Panc1 (cell line): ENCODE measurements around the gene ZBTB7C.

Experiments
- POLR2AphosphoS5 ChIP-seq: IDR thresholded peaks from 2 replicates; pipeline ENCODE4 v1.6.1; 2012; ENCODE audit warnings: mild to moderate bottlenecking, low read depth, low read length, moderate library complexity
- SIN3A ChIP-seq: IDR thresholded peaks from 2 replicates; pipeline ENCODE4 v1.6.1; 2012; ENCODE audit warnings: low read depth, mild to moderate bottlenecking, low read length, moderate library complexity, borderline replicate concordance; ENCODE audit not compliant: insufficient read depth
- TCF7L2 ChIP-seq: IDR thresholded peaks from 2 replicates; pipeline ENCODE4 v1.6.1; 2011; ENCODE audit warnings: mild to moderate bottlenecking, low read depth, low read length, inconsistent platforms
- TF ChIP-seq, protein P1 (sequence below): fragments of 450-650 bp; IDR thresholded peaks from 2 replicates; pipeline ENCODE4 v1.5.1; 2017; ENCODE audit warnings: mild to moderate bottlenecking
- TF ChIP-seq, protein P2 (sequence below), 2 experiments: IDR thresholded peaks; 2 replicates each; pipeline ENCODE4 v1.6.1; 2011 to 2012; ENCODE audit warnings: low read depth in 2 of 2, control low read depth in 1 of 2, low read length in 1 of 2, mild to moderate bottlenecking in 1 of 2, moderate library complexity in 1 of 2; ENCODE audit not compliant: insufficient read depth in 1 of 2

DNA sequence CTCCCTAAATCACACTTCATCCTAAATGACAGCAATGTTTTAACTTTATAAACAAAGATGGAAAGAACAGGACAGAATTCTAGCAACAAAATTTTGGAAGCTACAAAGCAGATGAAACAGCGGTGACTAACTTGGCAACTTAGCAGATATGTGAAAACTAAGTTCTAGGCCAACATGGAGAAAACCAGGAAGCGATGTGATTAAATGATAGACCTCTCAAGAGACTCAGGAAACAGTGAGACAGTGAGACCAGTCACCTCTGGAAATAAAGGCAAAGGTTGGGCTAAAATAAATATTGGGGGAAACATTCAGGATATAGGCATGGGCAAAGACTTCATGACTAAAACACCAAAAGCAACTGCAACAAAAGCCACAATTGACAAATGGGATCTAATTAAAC lies 24.4 kb upstream of the ZBTB7C start:
- TF ChIP-seq, protein P1, sequence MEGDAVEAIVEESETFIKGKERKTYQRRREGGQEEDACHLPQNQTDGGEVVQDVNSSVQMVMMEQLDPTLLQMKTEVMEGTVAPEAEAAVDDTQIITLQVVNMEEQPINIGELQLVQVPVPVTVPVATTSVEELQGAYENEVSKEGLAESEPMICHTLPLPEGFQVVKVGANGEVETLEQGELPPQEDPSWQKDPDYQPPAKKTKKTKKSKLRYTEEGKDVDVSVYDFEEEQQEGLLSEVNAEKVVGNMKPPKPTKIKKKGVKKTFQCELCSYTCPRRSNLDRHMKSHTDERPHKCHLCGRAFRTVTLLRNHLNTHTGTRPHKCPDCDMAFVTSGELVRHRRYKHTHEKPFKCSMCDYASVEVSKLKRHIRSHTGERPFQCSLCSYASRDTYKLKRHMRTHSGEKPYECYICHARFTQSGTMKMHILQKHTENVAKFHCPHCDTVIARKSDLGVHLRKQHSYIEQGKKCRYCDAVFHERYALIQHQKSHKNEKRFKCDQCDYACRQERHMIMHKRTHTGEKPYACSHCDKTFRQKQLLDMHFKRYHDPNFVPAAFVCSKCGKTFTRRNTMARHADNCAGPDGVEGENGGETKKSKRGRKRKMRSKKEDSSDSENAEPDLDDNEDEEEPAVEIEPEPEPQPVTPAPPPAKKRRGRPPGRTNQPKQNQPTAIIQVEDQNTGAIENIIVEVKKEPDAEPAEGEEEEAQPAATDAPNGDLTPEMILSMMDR = no peak
- no peak for TF ChIP-seq SIN3A
- TF ChIP-seq POLR2AphosphoS5 = no peak
- TF ChIP-seq, protein P2, sequence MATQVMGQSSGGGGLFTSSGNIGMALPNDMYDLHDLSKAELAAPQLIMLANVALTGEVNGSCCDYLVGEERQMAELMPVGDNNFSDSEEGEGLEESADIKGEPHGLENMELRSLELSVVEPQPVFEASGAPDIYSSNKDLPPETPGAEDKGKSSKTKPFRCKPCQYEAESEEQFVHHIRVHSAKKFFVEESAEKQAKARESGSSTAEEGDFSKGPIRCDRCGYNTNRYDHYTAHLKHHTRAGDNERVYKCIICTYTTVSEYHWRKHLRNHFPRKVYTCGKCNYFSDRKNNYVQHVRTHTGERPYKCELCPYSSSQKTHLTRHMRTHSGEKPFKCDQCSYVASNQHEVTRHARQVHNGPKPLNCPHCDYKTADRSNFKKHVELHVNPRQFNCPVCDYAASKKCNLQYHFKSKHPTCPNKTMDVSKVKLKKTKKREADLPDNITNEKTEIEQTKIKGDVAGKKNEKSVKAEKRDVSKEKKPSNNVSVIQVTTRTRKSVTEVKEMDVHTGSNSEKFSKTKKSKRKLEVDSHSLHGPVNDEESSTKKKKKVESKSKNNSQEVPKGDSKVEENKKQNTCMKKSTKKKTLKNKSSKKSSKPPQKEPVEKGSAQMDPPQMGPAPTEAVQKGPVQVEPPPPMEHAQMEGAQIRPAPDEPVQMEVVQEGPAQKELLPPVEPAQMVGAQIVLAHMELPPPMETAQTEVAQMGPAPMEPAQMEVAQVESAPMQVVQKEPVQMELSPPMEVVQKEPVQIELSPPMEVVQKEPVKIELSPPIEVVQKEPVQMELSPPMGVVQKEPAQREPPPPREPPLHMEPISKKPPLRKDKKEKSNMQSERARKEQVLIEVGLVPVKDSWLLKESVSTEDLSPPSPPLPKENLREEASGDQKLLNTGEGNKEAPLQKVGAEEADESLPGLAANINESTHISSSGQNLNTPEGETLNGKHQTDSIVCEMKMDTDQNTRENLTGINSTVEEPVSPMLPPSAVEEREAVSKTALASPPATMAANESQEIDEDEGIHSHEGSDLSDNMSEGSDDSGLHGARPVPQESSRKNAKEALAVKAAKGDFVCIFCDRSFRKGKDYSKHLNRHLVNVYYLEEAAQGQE (IDR thresholded peaks at IDR 0.05; ENCODE audit: insufficient read depth in 1 of 2, low read depth in 2 of 2, low read length in 1 of 2) = no peak
- TF ChIP-seq TCF7L2 = no peak
